T-cell (primary cell): ENCODE data around the gene MKNK1. TPM values are rescaled to one million over a fixed set of nuclear protein-coding genes. Genes with fewer than 3 reads are reported as not detected.
A peak's percentile ranks its signal among the peaks of the same experiment; 100 is the strongest.

ENCODE experiments used
- ATAC-seq, 4 experiments: fragments of 200-7000 bp in 3 of 4; fragments of 150-1000 bp in 1 of 4; cut with Tn5 transposase; replicated peaks in 1 of 4; 1 replicate in 3 of 4; 2 replicates in 1 of 4; pipeline ENCODE4 v1.10.0; 2021; ENCODE audit warnings: moderate library complexity in 3 of 4, mild to moderate bottlenecking in 2 of 4, moderate number of reproducible peaks in 1 of 4
- CTCF ChIA-PET, 2 donors: fragments of 300-600 bp; sonication (Branson Sonifier 250); formaldehyde crosslinking; loops; one replicate each; lab custom pipeline; 2022; ENCODE audit warnings: antibody characterized with exemption in 2 of 2; lab: Charles Lee
- POLR2A ChIA-PET, 2 donors: fragments of 300-600 bp; sonication (Branson Sonifier 250); formaldehyde crosslinking; loops; one replicate each; lab custom pipeline; 2022; ENCODE audit warnings: antibody characterized with exemption in 2 of 2; lab: Charles Lee
- DNase-seq, 35 experiments: peaks; one replicate each; pipeline versions ENCODE4 v3.0.0 to v3.0.0-alpha.2; 2013 to 2023
- H3K27ac ChIP-seq: one replicate; pipeline ENCODE4 v1.5.1; 2013; ENCODE audit warnings: low read length
- H3K27me3 ChIP-seq, 2 experiments: replicated peaks in 1 of 2; 1 replicate in 1 of 2; 2 replicates in 1 of 2; pipeline versions ENCODE4 v1.6.1 to v1.7.0; 2013; ENCODE audit warnings: low read length in 1 of 2, mixed read lengths in 1 of 2; ENCODE audit not compliant: control insufficient read depth in 2 of 2, insufficient read depth in 2 of 2; ENCODE audit errors: extremely low read depth in 1 of 2
- H3K36me3 ChIP-seq, 2 donors: 1 replicate in 1 of 2; 2 replicates in 1 of 2; pipeline versions ENCODE4 v1.6.1 to v1.7.0; 2013; ENCODE audit warnings: low read length in 1 of 2; ENCODE audit not compliant: control insufficient read depth in 2 of 2, insufficient read depth in 1 of 2; ENCODE audit errors: extremely low read depth in 1 of 2
- H3K4me1 ChIP-seq, 2 experiments: 1 replicate in 1 of 2; 2 replicates in 1 of 2; pipeline versions ENCODE4 v1.6.1 to v1.7.0; 2013; ENCODE audit warnings: low read length in 2 of 2, mixed read lengths in 1 of 2; ENCODE audit not compliant: insufficient read depth in 2 of 2, control insufficient read depth in 1 of 2; ENCODE audit errors: extremely low read depth in 1 of 2
- H3K4me3 ChIP-seq, 2 donors: 1 replicate in 1 of 2; 2 replicates in 1 of 2; pipeline versions ENCODE4 v1.5.1 to v1.7.0; 2013; ENCODE audit warnings: mild to moderate bottlenecking in 2 of 2, low read length in 1 of 2, moderate library complexity in 1 of 2; ENCODE audit not compliant: control insufficient read depth in 1 of 2; ENCODE audit errors: extremely low read depth in 1 of 2
- H3K9me3 ChIP-seq: 2 replicates; pipeline ENCODE4 v1.7.0; 2013
- H3K27ac Mint-ChIP-seq, 2 donors: one replicate each; pipeline ENCODE4 v1.8.0; 2020 to 2021; ENCODE audit warnings: mild to moderate bottlenecking in 2 of 2, mixed read lengths in 2 of 2
- H3K27me3 Mint-ChIP-seq, 2 donors: one replicate each; pipeline ENCODE4 v1.8.0; 2021 to 2022; ENCODE audit warnings: mixed read lengths in 2 of 2
- H3K36me3 Mint-ChIP-seq: one replicate; pipeline ENCODE4 v1.8.0; 2021; ENCODE audit warnings: mixed read lengths
- H3K4me1 Mint-ChIP-seq, 3 donors: one replicate each; pipeline ENCODE4 v1.8.0; 2020 to 2022; ENCODE audit warnings: mixed read lengths in 3 of 3, mild to moderate bottlenecking in 1 of 3
- H3K4me3 Mint-ChIP-seq, 3 donors: one replicate each; pipeline ENCODE4 v1.8.0; 2020 to 2022; ENCODE audit warnings: mild to moderate bottlenecking in 3 of 3, mixed read lengths in 3 of 3, moderate library complexity in 3 of 3
- H3K9me3 Mint-ChIP-seq, 3 donors: one replicate each; pipeline ENCODE4 v1.8.0; 2020 to 2022; ENCODE audit warnings: mixed read lengths in 3 of 3
- WGBS: methylation state at CpG from one replicate; pipeline ENCODE4 v1.1.5; 2013; ENCODE audit warnings: missing lambda C conversion rate; ENCODE audit not compliant: insufficient coverage; 5-methylcytosine and 5-hydroxymethylcytosine counted together
- total RNA-seq, 35 experiments: library from RNA in 6 of 35; stranded (reverse) in 6 of 35; fragments of 120-200 nt in 1 of 35; gene quantifications; one replicate each; pipeline versions ENCODE4 v1.2.1 to v1.2.4 and lab custom pipeline; 2013 to 2026

Gene MKNK1
- total RNA-seq, 5 donors from 2014 or later (not counting 1 experiment from before 2014, with no cell fraction given), result 41.4 to 54.5 (median 52.7) TPM

DNA sequence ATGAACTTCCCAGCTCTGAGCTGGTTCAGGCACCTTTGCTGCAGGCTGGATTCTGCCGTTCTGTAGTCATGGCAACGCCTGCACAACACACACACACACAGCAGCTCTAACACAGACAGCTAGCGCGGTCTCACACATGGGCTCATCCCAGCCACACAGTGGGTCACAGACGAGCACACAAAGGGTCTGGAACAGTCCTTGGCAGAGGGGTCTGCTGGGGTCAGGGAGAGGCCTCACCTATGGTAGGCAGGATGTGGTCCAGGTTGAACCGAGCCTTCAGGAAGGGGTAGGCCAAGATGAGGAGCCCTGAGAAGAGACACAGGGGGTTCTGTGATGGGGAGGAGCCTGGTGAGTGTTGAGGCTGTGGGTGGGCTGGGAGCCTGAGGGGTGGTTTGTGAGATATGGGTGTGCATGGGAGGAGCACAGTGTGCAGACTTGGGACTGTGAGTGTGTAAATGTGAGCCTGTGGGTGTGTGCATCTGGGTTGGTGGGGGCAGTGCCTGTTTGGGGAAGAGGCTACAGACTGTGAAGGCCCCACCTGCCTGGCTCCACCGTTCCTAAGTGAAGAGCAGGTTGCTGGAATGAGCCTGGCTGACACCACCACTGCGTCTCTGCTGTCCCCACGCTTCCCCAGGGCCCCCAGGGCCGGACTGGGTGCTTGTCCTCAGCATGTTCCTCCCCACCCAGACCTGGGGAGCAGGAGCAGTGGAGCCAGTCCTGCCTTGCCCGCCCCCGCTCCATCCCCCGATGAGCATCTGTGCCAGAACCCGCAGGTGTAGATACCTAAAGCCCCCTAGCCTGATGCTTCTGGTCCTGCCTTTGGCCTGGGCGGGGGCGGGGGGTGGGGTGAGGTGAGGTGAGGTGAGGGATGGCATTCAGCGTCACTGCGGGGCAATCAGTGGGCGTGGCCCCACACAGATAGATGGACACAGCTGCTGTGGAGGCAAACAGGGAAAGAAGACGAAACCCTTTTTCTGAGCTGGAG lies 54.1 kb downstream of the MKNK1 start:
- CTCF ChIA-PET, result interaction anchor here in 1 of 2 donors (0.6 to 1.1 kb wide), 2 partner anchors 17 to 127 kb away, joined by 3 to 4 read pairs; no protein-coding TSS in a partner anchor
- H3K9me3 Mint-ChIP-seq, result no peaks in the 10 kb centered on the region
- Histone ChIP-seq H3K4me3 (no peak overlapping the region), H3K9me3 (no peaks in the 10 kb centered on the region), H3K36me3 (no peaks in the 10 kb centered on the region), H3K4me1 (peaks cover 0 to 22% of the 10 kb centered on the region in 2 experiments), H3K27ac (peak overlapping the region; percentile 26), H3K27me3 (peaks cover 8 to 48% of the 10 kb centered on the region in 2 experiments)
- POLR2A ChIA-PET, result no interaction called here
- H3K4me3 Mint-ChIP-seq, result no peak overlapping the region
- WGBS, result 58% methylated on average over 16 of the region's 20 CpGs
- peaks cover 17 to 23% of the 10 kb centered on the region in 2 donors for H3K27me3 Mint-ChIP-seq
- ATAC-seq (peak; percentile 53 to 90 (median 62)), DNase-seq (peak in 33 of 35 experiments; percentile 17 to 77 (median 60))
- H3K27ac Mint-ChIP-seq, result peak overlapping the region in 1 of 2 donors; percentile 40
- H3K4me1 Mint-ChIP-seq, result peaks cover 10 to 13% (median 12%) of the 10 kb centered on the region in 3 donors
- no peaks in the 10 kb centered on the region for H3K36me3 Mint-ChIP-seq

DNA sequence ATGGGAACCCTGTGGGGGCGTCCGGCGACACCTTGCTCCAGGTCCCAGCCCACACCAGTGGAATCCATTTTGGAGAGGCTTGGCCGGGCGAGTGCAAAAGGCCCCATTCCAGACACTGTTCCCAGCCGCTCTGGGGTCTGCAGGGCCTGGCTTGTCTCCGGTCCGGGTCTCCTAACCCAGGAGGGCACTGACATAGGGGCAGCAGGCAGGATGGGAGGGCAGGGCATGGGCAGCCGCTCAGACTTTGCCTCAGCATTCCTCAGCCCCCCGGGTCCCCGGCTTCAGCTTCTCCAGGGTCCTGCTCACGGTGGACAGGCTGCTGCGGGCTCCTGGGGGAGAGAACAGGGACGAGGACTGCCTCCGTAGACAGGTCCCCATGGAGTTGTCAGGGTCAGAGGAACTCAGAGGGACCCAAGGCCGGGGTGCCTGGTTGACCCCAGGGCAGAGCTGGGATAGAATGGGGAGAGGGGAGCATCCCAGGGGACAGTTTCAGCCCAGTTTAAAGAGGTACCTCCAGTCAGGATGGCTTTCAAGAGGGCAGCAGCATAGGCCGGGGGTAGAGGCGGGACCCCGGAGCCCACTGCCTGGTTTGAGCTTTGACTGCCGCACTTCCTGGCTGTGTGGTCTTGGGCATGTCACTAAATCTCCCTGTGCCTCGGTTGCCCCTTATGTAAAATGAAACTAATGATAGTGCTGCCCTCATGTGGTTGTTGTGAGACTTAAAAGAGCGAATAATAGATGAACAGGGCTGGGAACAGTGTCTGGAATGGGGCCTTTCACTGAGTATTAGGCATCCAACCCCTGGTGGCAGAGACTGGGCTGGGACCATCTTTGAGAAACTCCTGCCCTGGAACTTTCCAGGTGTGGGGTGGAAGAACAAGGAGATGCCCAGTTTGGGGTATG lies 56.3 kb downstream of the MKNK1 start:
- H3K4me3 Mint-ChIP-seq, result no peak overlapping the region

DNA sequence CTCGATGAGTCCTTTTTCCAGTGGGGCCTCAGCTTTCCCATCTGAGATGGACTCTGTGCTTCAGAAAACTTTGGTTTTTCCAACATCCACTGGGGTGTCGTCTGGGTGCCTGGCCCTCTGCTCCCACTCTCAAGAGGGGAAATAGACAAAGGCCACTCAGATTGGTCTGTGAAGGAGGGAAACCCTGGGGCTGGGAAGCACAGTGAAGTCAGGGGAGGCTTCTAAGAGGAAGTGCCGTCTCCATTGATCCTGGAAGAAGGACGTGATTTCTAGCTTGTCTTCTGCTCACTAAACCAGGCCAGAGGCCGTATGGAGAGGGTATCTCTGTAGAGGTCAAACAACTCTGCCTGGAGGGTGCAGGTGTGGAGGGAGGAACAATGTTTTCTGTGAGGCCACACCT lies 57.9 kb downstream of the MKNK1 start:
- Mint-ChIP-seq H3K4me1 (peaks cover 12 to 16% (median 15%) of the 10 kb centered on the region in 3 donors), H3K9me3 (no peaks in the 10 kb centered on the region), H3K36me3 (no peaks in the 10 kb centered on the region), H3K27me3 (peaks cover 42 to 47% of the 10 kb centered on the region in 2 donors), H3K4me3 (no peak overlapping the region), H3K27ac (no peak overlapping the region)
- DNase-seq (no peak), ATAC-seq (no peak)
- H3K27ac ChIP-seq, result no peak overlapping the region
- no peaks in the 10 kb centered on the region for H3K9me3 ChIP-seq
- peaks cover 0 to 26% of the 10 kb centered on the region in 2 experiments for H3K4me1 ChIP-seq
- ChIA-PET CTCF (interaction anchor here in 1 of 2 donors (1.1 kb wide), 1 partner anchor 13 kb away, joined by 3 read pairs; no protein-coding TSS in a partner anchor), POLR2A (no interaction called here)
- 55% methylated on average over 4 of the region's 5 CpGs for WGBS
- H3K27me3 ChIP-seq, result peaks cover 18 to 62% of the 10 kb centered on the region in 2 experiments
- no peaks in the 10 kb centered on the region for H3K36me3 ChIP-seq
- H3K4me3 ChIP-seq, result no peak overlapping the region

More for the DNA sequence above, 56.3 kb downstream of the MKNK1 start:
- no peaks in the 10 kb centered on the region for H3K36me3 Mint-ChIP-seq
- Histone ChIP-seq H3K36me3 (no peaks in the 10 kb centered on the region), H3K27ac (no peak overlapping the region), H3K4me3 (no peak overlapping the region), H3K9me3 (no peaks in the 10 kb centered on the region), H3K4me1 (peaks cover 0 to 26% of the 10 kb centered on the region in 2 experiments), H3K27me3 (peaks cover 14 to 71% of the 10 kb centered on the region in 2 experiments)
- H3K9me3 Mint-ChIP-seq, result no peaks in the 10 kb centered on the region
- CTCF ChIA-PET, result interaction anchor here in 1 of 2 donors (0.9 to 1.0 kb wide), 2 partner anchors 15 to 69 kb away, joined by 3 read pairs; partner anchors contain the start of gene MOB3C
- DNase-seq (peak in 1 of 35 experiments; percentile 60), ATAC-seq (peak in 2 of 4 experiments; percentile 22 to 41)
- H3K27ac Mint-ChIP-seq, result no peak overlapping the region
- POLR2A ChIA-PET, result no interaction called here
- peaks cover 12 to 16% (median 15%) of the 10 kb centered on the region in 3 donors for H3K4me1 Mint-ChIP-seq
- WGBS, result 73% methylated on average over 19 of the region's 22 CpGs
- peaks cover 34 to 40% of the 10 kb centered on the region in 2 donors for H3K27me3 Mint-ChIP-seq

DNA sequence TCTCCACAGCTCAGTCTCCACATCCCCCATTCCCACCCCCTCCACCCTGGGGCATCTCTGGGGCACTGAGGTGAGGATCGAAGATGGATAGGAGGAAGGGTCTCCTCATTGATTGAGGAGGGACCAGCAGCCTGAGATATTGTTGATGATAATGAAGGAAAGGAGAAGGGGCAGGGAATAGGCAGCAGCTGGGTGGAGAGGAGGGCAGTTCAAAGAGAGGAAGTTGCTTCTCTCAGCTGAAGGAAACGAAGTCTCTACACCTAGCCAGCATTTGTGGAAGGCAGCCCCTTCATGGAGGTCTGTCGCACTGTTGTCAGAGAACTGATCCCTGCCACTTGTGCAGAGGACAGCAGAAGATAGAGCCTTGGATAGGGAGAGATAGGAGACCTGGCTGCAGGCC lies 58.3 kb downstream of the MKNK1 start:
- ATAC-seq (no peak), DNase-seq (no peak)
- H3K4me1 ChIP-seq, result peaks cover 0 to 26% of the 10 kb centered on the region in 2 experiments
- H3K9me3 ChIP-seq, result no peaks in the 10 kb centered on the region
- H3K36me3 Mint-ChIP-seq, result no peaks in the 10 kb centered on the region
- H3K4me3 ChIP-seq, result no peak overlapping the region
- no peak overlapping the region for H3K4me3 Mint-ChIP-seq
- H3K27ac ChIP-seq, result no peak overlapping the region
- ChIA-PET POLR2A (no interaction called here), CTCF (interaction anchor here in 1 of 2 donors (0.6 to 1.1 kb wide), 2 partner anchors 13 to 105 kb away, joined by 3 to 6 read pairs; no protein-coding TSS in a partner anchor)
- H3K4me1 Mint-ChIP-seq, result peaks cover 12 to 16% (median 15%) of the 10 kb centered on the region in 3 donors
- H3K27ac Mint-ChIP-seq, result no peak overlapping the region
- H3K27me3 ChIP-seq, result peaks cover 18 to 59% of the 10 kb centered on the region in 2 experiments
- H3K27me3 Mint-ChIP-seq, result peaks cover 44 to 48% of the 10 kb centered on the region in 2 donors
- H3K9me3 Mint-ChIP-seq, result no peaks in the 10 kb centered on the region
- no CpG with 5 or more reads among the region's 3 CpGs for WGBS
- no peaks in the 10 kb centered on the region for H3K36me3 ChIP-seq

- H3K27ac Mint-ChIP-seq, result no peak overlapping the region
- no peaks in the 10 kb centered on the region for H3K9me3 Mint-ChIP-seq
- ChIA-PET CTCF (no interaction called here), POLR2A (no interaction called here)
- Histone ChIP-seq H3K36me3 (no peaks in the 10 kb centered on the region), H3K4me3 (no peak overlapping the region), H3K4me1 (peaks cover 0 to 16% of the 10 kb centered on the region in 2 experiments), H3K27me3 (peaks cover 18 to 63% of the 10 kb centered on the region in 2 experiments), H3K27ac (no peak overlapping the region), H3K9me3 (no peaks in the 10 kb centered on the region)
- H3K4me3 Mint-ChIP-seq, result no peak overlapping the region
- no peaks in the 10 kb centered on the region for H3K36me3 Mint-ChIP-seq
- H3K27me3 Mint-ChIP-seq, result peaks cover 44 to 48% of the 10 kb centered on the region in 2 donors
- DNase-seq (no peak), ATAC-seq (no peak)
- WGBS, result no CpG with 5 or more reads among the region's 5 CpGs
- peaks cover 8 to 12% (median 11%) of the 10 kb centered on the region in 3 donors for H3K4me1 Mint-ChIP-seq
Measured at GRCh38 chr1:46544561-46545240, 59.4 kb downstream of the MKNK1 start.
